Stimulated activated effector memory CD8-positive, alpha-beta T cell treated with anti-CD3 and anti-CD28 coated beads, Interleukin-12 subunit alpha, Interleukin-12 subunit beta, amount 100 ng/mL, for 72 hours (primary cell): Measurements from ENCODE around the gene TNFRSF6B.

Experiments
- ATAC-seq: fragments of 150-1000 bp; cut with Tn5 transposase; 2 replicates; pipeline ENCODE4 v1.10.0; 2021
- DNase-seq, 2 donors: peaks; one replicate each; pipeline ENCODE4 v3.0.0; 2021 to 2022; ENCODE audit warnings: low spot score in 2 of 2
- H3K27ac Mint-ChIP-seq: one replicate; pipeline ENCODE4 v1.8.0; 2022; ENCODE audit warnings: mild to moderate bottlenecking, mixed read lengths
- H3K36me3 Mint-ChIP-seq: one replicate; pipeline ENCODE4 v1.8.0; 2022; ENCODE audit warnings: mild to moderate bottlenecking, mixed read lengths
- H3K4me1 Mint-ChIP-seq: one replicate; pipeline ENCODE4 v1.8.0; 2022; ENCODE audit warnings: mixed read lengths
- H3K4me3 Mint-ChIP-seq: one replicate; pipeline ENCODE4 v1.8.0; 2022; ENCODE audit warnings: mild to moderate bottlenecking, mixed read lengths
- H3K9me3 Mint-ChIP-seq: one replicate; pipeline ENCODE4 v1.8.0; 2022; ENCODE audit warnings: mixed read lengths

TNFRSF6B gene

GRCh38 chr20:63740070-63740626 is 43.7 kb downstream of the TNFRSF6B start:
- Mint-ChIP-seq H3K4me1 (peaks cover 20% of the 10 kb centered on the region), H3K4me3 (peak overlapping the region; percentile 55), H3K27ac (no peak overlapping the region), H3K9me3 (no peaks in the 10 kb centered on the region), H3K36me3 (peaks cover 26% of the 10 kb centered on the region)
- ATAC-seq (peak; percentile 24), DNase-seq (peak in 1 of 2 donors; percentile 32)

- Mint-ChIP-seq H3K9me3 (no peaks in the 10 kb centered on the region), H3K4me1 (peaks cover 14% of the 10 kb centered on the region), H3K36me3 (peaks cover 26% of the 10 kb centered on the region), H3K27ac (no peak overlapping the region), H3K4me3 (peak overlapping the region; percentile 55)
- DNase-seq (no peak), ATAC-seq (peak; percentile 23)
Measured at GRCh38 chr20:63740627-63741353, 44.3 kb downstream of the TNFRSF6B start.

- Mint-ChIP-seq H3K36me3 (peaks cover 21% of the 10 kb centered on the region), H3K9me3 (no peaks in the 10 kb centered on the region), H3K27ac (no peak overlapping the region), H3K4me3 (peak overlapping the region; percentile 55), H3K4me1 (peaks cover 9% of the 10 kb centered on the region)
- no peak for ATAC-seq
- DNase-seq: no peak
Measured at GRCh38 chr20:63741354-63741675, 44.9 kb downstream of the TNFRSF6B start.

GRCh38 chr20:63741676-63742380 is 45.4 kb downstream of the TNFRSF6B start:
- Mint-ChIP-seq H3K4me3 (peak overlapping the region; percentile 55), H3K9me3 (no peaks in the 10 kb centered on the region), H3K27ac (no peak overlapping the region), H3K36me3 (peaks cover 17% of the 10 kb centered on the region), H3K4me1 (peaks cover 4% of the 10 kb centered on the region)
- ATAC-seq: no peak
- no peak for DNase-seq

GRCh38 chr20:63742381-63743024 is 46.1 kb downstream of the TNFRSF6B start:
- H3K4me1 Mint-ChIP-seq: no peaks in the 10 kb centered on the region
- no peak overlapping the region for H3K27ac Mint-ChIP-seq
- no peaks in the 10 kb centered on the region for H3K9me3 Mint-ChIP-seq
- H3K4me3 Mint-ChIP-seq: no peak overlapping the region
- ATAC-seq (no peak), DNase-seq (no peak)
- H3K36me3 Mint-ChIP-seq: peaks cover 17% of the 10 kb centered on the region

GRCh38 chr20:63743210-63743970 is 46.9 kb downstream of the TNFRSF6B start:
- ATAC-seq (no peak), DNase-seq (no peak)
- H3K4me3 Mint-ChIP-seq: no peak overlapping the region
- H3K4me1 Mint-ChIP-seq: no peaks in the 10 kb centered on the region
- H3K27ac Mint-ChIP-seq: no peak overlapping the region
- peaks cover 17% of the 10 kb centered on the region for H3K36me3 Mint-ChIP-seq
- H3K9me3 Mint-ChIP-seq: no peaks in the 10 kb centered on the region

- no peak overlapping the region for H3K27ac Mint-ChIP-seq
- ATAC-seq: no peak
- no peak overlapping the region for H3K4me3 Mint-ChIP-seq
- no peaks in the 10 kb centered on the region for H3K9me3 Mint-ChIP-seq
- peaks cover 17% of the 10 kb centered on the region for H3K36me3 Mint-ChIP-seq
- no peak for DNase-seq
- H3K4me1 Mint-ChIP-seq: no peaks in the 10 kb centered on the region
Measured at GRCh38 chr20:63744158-63744557, 47.7 kb downstream of the TNFRSF6B start.

- Mint-ChIP-seq H3K36me3 (peaks cover 17% of the 10 kb centered on the region), H3K4me3 (no peak overlapping the region), H3K27ac (no peak overlapping the region), H3K9me3 (no peaks in the 10 kb centered on the region), H3K4me1 (peaks cover 4% of the 10 kb centered on the region)
- DNase-seq (no peak), ATAC-seq (no peak)
Measured at GRCh38 chr20:63744574-63745423, 48.3 kb downstream of the TNFRSF6B start.

GRCh38 chr20:63745424-63745805 is 49.0 kb downstream of the TNFRSF6B start:
- H3K4me3 Mint-ChIP-seq: no peak overlapping the region
- peaks cover 5% of the 10 kb centered on the region for H3K4me1 Mint-ChIP-seq
- no peaks in the 10 kb centered on the region for H3K9me3 Mint-ChIP-seq
- ATAC-seq (no peak), DNase-seq (no peak)
- H3K27ac Mint-ChIP-seq: no peak overlapping the region
- H3K36me3 Mint-ChIP-seq: peaks cover 17% of the 10 kb centered on the region

GRCh38 chr20:63745961-63746731 is 49.7 kb downstream of the TNFRSF6B start:
- H3K9me3 Mint-ChIP-seq: no peaks in the 10 kb centered on the region
- peaks cover 12% of the 10 kb centered on the region for H3K4me1 Mint-ChIP-seq
- H3K27ac Mint-ChIP-seq: no peak overlapping the region
- H3K4me3 Mint-ChIP-seq: no peak overlapping the region
- no peak for DNase-seq
- H3K36me3 Mint-ChIP-seq: peaks cover 17% of the 10 kb centered on the region
- no peak for ATAC-seq

- no peak overlapping the region for H3K27ac Mint-ChIP-seq
- H3K36me3 Mint-ChIP-seq: peaks cover 13% of the 10 kb centered on the region
- ATAC-seq (no peak), DNase-seq (no peak)
- no peak overlapping the region for H3K4me3 Mint-ChIP-seq
- H3K9me3 Mint-ChIP-seq: no peaks in the 10 kb centered on the region
- H3K4me1 Mint-ChIP-seq: peaks cover 19% of the 10 kb centered on the region
Measured at GRCh38 chr20:63746751-63747315, 50.4 kb downstream of the TNFRSF6B start.

GRCh38 chr20:63747622-63748069 is 51.2 kb downstream of the TNFRSF6B start:
- Mint-ChIP-seq H3K4me1 (peaks cover 22% of the 10 kb centered on the region), H3K27ac (no peak overlapping the region), H3K9me3 (no peaks in the 10 kb centered on the region), H3K36me3 (peaks cover 10% of the 10 kb centered on the region), H3K4me3 (no peak overlapping the region)
- DNase-seq (no peak), ATAC-seq (no peak)
